Right renal cortex interstitium (tissue), 3 donors: Measurements from ENCODE around the gene USH2A. TPM values are rescaled to one million over a fixed set of nuclear protein-coding genes. Genes with fewer than 3 reads are reported as not detected.
"Not testable (repeated sequence)": the region's sequence is repeated elsewhere in the genome, so short reads cannot be mapped to it uniquely, and the experiment has no call there.

Source experiments
- DNase-seq, 3 donors: peaks; one replicate each; pipeline ENCODE4 v3.0.0-alpha.2; 2013; ENCODE audit warnings: low read depth in 3 of 3, low spot score in 2 of 3
- polyA plus RNA-seq, 3 donors: library from polyadenylated mRNA; unstranded; fragments of 120-200 nt; gene quantifications; one replicate each; pipeline ENCODE4 v1.2.1, GENCODE V29; 2013; ENCODE audit not compliant: insufficient read length in 3 of 3

Gene USH2A
- polyA plus RNA-seq, 3 donors: 0.22 to 0.53 (median 0.33) TPM

DNA sequence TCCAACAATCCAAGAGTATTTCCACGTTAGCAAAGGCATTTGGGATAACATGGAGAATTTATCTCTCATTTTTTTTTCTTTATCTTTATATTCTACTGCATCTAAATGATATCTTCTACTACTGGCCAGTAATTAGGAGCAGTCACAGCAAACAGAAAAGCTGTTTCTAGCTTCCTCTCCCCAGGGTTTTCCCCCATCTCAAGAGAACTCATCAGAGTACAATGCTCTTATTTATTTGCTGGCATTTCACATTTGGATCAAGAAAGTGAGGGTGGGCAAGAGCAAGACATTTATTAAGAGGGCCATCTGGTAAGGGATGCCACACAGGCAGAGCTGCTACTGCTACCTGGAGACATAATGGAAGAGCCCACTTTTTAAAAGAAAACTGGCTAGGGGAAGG lies 368.2 kb downstream of the USH2A start:
- DNase-seq: no peak

DNA sequence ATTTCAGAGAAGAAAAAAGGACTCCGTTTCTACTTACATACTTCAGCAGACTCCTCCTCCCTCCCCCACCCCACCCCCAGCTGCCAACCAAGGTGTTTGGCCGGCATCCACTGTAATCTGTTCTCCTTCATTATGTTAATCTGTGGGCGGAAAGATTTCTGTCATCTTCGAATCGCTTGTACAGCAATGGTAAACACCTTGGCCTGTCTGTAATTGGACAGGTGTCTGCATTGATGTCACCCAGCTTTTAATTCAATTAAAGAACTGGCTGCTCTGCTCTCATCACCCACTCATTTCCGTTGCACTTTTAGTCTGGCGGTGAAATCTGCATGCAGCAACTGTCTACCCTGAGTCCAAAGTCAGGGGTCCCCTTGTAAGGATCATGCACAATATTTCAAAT lies 368.6 kb downstream of the USH2A start:
- DNase-seq: no peak

DNA sequence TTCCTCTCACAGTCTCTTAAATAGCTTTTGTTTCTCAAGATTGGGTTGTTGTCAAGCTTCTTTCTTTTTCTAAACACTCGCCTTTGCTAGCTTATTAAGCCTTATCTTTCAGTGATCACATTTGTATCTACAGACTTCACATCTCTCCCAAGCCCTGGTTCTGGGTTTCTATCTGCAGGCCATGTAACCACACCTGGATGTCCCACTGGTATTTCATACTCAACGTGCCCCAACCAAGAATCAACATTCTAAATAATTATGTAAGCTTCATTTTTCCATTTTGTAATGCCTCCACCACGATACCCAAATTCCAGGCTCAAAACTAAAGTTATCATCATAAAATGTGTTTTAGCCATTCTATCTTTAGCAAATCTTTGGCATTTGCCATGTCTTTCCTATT lies 372.2 kb downstream of the USH2A start:
- no peak for DNase-seq

DNA sequence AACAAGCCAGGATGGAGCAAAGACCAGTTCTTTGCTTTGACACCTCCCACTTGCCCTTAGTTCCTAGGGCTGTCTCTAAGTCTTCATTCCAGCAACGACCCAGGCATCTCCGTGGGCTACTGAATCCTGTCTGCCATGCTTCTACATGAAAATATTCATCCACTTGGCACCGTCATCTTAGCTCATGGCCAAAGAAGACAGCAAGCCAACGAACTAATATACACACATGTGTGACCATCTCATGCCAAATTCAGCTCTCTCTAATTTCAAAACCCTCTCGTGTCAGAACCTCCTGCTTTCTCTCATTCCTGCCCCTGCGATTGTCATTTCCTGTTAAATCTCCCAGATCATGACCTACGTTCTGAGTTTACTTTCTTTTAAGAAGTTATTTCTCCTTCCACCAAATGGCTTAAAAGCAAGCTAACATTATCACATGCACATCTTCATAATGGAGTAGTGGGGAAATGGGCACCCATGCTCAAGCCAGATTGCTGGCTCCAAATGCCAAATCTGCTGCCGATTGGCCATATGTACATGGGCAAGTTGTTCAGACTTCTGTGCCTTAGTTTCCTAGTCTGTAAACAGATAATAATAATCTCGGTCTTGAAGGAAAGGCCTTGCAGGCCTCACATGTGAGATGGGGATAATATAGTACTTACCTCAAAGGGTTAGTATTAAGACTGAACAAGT lies 373.4 kb downstream of the USH2A start:
- DNase-seq: no peak

DNA sequence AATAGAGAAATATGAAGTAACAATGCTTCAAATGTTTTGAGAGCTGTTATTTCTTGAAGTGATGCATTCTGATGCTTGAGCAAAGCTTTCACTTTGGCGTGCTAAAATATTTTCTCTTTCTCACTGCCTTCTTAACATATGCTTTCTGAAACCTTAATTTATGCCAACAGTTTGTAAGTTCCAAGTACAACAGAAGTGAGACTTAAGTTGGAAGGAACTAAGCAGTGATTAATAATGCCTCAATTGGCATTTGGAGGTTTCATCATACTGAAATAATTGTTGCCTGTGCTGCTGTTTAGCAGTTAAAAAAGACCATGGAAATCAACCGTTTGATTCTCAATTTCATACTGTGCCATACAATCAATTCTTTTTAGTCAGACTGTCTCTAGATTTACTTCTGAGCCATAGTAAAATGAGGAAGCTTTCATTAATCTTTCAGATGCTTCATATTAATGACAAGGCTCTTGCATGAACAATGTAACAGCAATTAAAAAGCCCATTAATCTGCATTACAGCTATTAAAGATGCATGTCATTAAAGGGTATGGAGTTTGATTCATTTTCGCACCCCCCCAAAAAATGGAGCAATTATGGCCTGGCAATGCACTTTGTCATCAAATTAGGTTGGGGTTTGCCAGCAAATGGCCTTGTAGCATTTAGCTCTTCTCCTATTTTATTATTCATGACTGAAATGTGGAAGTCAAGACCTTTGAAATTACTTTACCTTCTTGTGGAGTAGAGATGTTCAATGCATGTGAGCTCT lies 375.3 kb downstream of the USH2A start:
- DNase-seq: no peak

DNA sequence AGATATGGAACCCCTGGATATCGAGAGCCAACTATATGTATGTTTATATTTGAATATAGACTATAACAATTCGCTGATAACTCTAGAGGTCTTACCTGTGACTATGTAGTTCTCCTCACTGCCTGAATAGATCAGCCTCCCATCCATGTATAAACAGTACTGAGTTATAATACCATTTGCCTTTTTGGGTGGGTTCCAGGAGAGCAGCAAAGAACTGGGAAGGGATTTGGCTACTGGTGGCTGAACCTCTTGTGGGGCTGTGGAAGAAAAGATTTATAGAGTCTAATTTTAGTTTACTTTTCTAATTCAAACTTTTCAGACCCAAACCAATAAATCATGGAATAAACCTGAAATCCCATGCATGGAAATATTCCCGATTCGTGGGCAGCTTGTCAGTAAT lies 376.9 kb downstream of the USH2A start:
- DNase-seq: no peak

DNA sequence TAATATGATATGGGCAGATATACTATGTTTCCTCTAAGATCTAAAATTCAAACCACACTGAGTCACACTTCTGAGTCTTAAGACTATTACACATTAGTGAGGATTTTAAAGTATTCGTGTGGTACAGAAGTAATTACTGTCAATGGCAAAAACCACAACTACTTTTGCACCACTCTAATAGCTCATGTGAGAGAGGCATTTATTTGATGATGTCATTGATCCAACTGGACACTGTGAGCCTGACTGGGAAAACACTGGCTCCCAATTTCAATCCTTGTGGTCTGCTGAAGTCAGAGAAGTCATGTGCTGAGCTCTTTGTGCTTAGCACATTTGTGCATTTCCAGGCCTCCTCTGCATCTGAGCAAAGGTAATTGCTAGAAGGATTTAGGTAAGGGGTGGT lies 377.8 kb downstream of the USH2A start:
- no peak for DNase-seq

DNA sequence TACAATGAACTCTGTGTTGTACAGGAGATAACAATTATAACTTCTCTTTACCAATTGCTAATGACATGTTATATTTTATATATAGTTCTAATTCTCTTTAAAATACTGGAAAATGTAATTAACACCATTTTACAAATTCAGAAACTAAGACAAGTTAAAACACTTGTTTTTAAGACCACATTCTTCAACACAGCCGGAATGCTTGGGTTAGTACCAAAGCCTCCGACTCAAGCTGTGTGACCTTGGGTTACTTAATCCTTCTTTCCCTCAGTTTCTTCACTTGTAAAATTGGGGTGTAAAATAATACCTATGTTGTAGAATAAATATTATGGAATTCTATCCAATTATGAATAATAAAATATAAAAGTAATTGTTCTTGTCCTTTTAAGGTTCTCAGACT lies 378.7 kb downstream of the USH2A start:
- no peak for DNase-seq

DNA sequence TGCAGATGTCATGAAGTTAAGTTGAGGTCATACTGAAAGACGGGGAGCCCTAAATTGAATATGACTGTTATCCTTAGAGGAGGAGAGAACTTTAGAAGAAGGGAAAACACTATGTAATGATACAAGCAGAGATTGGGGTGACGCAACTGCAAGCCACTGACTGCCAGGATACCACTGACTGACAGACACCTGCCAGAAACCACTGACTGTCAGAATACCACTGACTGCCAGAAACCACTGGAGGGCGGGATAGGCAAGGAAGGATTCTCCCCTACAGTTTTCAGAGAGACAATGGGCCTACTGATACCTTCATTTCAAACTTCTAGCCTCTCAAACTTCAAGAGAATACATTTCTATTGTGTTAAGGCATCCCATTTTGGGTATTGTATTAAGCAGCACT lies 388.7 kb downstream of the USH2A start:
- no peak for DNase-seq

DNA sequence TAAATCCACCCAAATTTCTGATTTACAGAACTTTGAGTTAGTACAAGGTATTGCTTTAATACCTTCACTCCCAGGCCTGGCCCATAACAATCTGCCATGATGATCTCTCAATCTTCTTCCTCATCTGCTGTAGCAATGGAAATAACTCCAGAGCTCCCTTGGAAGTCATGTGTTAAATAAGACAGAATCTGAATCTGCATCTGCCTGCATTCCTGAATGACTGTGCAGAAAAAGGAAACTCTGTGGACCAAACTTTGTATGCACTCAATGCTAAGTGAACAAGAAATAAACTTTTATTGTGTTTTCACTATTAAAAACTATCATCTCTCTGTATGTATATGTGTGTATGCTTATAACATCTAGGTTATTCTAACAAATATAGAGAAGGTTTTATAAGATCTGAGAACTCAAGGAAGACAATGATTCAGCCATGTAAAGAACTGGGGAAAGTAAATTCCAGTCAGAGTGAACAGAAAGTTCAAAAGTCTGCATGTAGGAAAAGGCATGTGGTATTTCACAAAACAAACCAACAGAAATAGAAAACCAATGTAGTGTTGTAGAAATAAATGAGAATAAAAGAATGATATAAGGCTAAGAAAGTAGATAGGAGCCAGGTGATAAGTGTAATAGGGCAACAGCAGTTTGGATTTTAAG lies 390.2 kb downstream of the USH2A start:
- DNase-seq: no peak

DNA sequence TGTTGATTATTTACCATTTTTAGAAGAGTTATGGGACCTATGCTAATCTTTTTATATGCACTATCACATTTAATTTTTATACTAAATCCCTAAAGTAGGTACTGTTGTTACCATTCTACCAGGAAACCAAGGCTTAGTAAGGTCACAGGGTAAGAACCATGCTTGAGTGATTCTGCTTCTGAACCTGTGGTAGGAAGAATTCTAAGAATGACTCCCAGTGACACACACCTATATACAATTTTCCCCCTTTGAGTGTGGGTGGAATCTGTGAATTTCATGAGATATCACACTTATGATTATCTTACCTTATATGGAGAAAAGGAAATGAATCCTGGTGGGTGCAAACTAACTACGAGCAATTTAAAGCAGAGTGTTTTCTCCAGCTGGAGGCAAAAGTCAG lies 391.0 kb downstream of the USH2A start:
- DNase-seq: no peak

DNA sequence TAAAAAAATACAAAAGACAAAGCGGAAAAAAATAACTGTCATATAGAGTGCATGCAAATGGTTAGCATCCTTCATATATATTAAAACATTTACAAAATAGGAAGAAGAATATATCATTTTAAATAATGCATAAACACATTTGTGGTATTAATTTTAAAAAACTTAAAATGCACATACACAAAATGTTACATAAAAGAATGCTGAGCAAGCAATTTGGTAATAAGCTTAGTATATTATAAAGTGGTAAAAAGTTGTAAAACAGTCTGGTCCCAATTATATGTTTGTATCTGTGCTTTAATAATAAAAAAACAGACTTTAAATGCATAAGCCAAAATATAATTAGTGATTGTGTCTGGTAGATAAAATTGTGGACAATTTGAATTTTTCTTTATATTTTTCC lies 394.6 kb downstream of the USH2A start:
- DNase-seq: no peak

DNA sequence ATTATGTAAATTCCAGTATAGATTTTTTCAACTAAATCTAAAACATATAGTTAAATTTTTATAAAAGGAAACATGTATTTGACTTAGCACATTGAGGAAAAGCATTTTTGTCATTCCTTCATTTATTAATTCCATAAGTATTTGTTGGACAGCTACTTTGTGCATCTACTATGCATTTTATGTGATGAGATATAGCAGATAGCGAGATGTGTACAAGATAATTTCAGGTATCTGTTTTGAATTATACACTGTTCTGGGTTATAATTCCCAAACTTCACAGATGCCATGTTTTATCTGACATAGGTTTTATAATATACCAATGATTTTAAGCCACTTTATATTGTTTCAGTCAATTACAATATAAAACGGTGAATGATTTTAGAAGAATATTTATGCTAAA lies 398.7 kb downstream of the USH2A start:
- no peak for DNase-seq

DNA sequence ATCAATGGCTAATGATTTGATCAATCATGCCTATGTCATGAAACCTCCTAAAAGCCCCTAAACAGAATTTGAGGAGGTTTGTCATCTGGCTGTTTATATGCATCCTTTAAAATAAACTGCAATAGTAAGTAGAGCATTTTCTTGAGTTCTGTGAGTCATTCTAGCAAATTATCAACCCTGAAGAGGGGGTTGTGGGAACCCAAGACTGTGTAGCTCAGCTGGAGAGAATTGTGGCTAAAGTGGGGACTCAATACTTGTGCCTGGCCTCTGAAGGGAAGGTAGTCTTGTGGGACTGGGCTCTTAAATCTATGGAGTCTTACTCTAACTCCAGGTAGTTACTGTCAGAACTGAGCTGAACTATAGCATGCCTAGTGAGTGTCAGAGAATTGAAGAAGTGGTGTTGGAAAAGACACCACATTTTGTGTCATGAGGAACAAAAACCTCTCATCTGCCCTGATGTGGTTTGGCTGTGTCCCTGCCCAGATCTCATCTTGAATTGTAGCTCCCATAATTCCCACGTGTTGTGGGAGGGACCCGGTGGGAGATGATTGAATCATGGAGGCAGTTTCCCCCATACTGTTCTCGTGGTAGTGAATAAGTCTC lies 402.4 kb downstream of the USH2A start:
- no peak for DNase-seq

DNA sequence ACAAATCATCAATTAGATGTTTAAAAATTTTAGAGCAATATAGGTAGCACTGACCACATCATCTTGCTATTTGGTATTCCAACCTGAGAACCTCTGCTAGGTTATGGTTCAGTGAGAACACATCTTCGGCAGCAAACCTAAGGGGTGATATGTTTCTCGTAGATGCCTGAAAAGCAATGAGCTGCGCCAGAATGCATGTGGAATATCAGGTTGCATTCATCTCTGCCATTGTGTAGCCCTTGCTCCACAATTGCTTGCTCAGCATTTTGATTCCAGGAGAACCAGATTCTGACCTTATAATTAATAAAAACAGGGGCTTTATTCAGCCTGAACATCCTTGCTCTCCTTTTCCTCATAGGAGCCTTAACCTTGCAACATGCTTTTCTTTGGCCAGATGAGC lies 408.1 kb downstream of the USH2A start:
- DNase-seq: peak in 1 of 3 donors; percentile 13

DNA sequence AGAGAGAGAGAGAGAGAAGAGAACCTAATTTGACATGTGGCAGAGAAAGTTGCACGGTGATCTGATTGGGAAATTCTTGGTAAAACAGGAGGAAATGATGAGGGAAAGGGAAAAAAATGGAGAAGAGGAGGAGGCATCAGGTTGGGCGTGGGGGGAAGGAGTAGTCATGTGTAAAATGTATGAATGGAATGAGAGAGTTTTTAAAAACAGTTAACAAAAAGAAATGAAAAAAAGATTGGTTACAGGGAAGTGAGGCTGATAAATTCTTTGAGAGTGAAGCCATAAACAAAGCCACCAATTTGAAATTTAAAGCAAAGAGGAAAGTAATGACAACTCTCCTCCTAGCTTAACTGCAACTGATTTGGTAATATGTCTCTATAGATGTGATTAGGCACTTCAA lies 409.2 kb downstream of the USH2A start:
- no peak for DNase-seq

DNA sequence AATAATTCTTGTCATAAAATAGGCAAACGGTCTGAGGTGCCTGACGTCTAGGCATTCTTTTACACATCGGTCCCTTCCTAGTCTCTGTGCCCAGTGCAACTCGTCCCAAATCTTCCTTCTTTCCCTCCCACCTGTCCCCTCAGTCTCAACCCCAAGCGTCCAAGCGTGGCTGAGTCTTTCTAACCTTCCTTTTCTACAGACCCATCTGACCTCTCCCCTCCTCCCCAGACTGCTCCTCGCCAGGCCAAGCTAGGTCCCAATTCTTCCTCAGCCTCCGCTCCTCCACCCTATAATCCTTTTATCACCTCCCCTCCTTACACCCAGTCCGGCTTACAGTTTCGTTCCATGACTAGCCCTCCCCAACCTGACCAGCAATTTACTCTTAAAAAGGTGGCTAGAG lies 413.8 kb downstream of the USH2A start:
- not testable (repeated sequence) for DNase-seq

DNA sequence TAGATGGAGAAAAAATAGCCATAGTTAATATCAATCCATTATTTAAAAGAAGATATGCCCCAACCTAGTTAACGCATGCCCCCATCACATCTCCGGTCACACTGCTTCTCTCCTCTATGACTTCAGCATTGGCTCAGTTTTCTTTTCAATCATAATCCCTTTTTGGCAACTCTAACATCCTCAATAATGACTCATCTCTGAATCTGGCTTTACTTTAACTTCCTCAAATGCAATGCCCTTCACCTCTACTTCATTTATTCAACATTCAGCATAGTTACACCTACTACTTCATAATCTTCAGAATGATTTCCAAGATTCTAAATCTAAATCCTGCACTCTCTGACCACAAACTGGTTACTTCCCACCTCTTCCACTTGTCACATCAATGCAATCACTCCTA lies 417.3 kb downstream of the USH2A start:
- no peak for DNase-seq

DNA sequence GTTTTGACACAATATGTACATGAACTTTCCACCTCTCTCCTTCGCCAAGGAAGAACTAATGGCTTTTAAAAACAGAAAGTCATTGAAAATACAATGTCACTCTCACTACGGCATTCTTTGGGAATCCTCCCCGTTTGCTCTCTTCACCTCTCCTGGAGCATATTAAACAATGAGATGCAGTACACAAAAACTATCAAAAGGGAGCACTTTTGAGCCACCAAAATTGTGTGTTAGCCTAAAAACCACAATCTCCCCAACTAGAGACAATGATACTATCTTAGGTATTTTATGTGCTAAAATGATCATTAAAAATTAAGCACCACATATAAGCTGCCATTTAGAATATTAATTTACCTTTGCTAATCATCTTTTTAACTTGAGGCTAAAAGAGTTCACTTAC lies 430.6 kb downstream of the USH2A start:
- DNase-seq: peak in 2 of 3 donors; percentile 6 to 23

DNA sequence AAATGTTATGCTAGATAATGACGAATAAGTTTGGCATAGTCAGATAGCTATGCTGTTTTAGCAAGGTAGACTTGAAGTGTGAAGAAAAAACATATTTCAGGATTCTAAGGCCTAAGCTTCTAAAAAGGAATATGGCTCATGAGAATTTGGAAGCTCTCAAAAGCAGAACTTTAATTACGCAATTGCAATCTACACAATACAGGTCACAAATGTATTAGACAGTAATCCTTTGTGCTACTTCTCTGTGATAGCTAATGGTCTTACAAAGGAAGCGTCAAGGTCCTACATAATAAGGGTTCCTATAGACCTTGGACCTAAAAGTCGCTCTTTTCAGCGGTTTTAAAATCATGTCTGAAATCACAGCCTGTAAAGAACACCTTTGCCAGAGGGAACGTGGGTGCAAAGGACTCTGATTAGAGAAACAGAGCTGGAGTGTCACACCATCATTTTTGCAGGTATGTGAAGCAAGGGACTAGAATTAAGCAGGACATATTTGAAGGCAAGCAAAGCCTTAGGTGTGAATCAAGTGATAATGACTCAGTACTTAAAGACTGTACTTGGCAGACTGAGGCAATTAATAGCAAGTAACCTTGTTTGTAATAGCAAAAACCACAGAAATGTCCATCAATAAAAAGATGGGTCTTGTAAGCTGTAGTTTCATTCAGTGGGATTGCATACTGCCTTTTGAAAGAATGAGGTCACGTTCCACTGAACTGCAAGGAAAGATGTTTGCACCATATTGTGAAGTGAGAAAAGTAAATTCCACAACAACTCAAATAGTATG lies 436.0 kb downstream of the USH2A start:
- no peak for DNase-seq

DNA sequence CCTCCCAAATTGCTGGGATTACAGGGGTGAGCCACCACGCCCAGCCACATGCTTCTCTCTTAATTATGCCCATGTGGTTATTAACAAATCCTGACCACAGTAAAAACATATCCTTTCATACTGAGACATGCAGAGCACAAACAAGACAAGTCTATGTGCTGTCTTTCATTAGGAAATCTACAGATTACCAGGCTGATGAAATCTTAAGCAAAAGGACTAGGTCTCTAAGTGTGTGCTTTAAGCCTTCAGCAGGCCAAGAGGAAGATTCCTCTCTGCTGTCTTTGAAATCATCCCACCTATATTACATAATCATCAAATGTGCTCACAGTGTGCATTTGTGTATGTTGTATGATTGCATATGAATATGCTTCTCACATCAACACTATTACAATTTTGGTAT lies 436.8 kb downstream of the USH2A start:
- no peak for DNase-seq
